Panc1 (cell line): ENCODE data around the gene ATP5ME. TPM values are rescaled to one million over a fixed set of nuclear protein-coding genes. Genes with fewer than 3 reads are reported as not detected.
A peak's percentile ranks its signal among the peaks of the same experiment; 100 is the strongest.

Experiments used
- ATAC-seq: fragments of 200-7000 bp; cut with Tn5 transposase; 2 replicates; pipeline ENCODE4 v1.9.1; 2020; ENCODE audit warnings: mild to moderate bottlenecking, moderate library complexity
- BruUV-seq: library from RNA; stranded (reverse); fragments of 400-500 nt; replicated peaks from 2 replicates; lab custom pipeline; 2021; lab: Mats Ljungman, UMichigan
- CTCF ChIA-PET: fragments of 300-600 bp; sonication (Branson Sonifier 250); formaldehyde crosslinking; loops from one replicate; lab custom pipeline; 2022; ENCODE audit warnings: antibody characterized with exemption; lab: Charles Lee
- POLR2A ChIA-PET: fragments of 300-600 bp; sonication (Branson Sonifier 250); formaldehyde crosslinking; loops from one replicate; lab custom pipeline; 2022; ENCODE audit warnings: antibody characterized with exemption; lab: Charles Lee
- DNase-seq: peaks from one replicate; pipeline ENCODE4 v3.0.0-alpha.2; 2010; ENCODE audit warnings: low read depth, low spot score
- H3K27ac ChIP-seq: 2 replicates; pipeline ENCODE4 v1.5.1; 2011; ENCODE audit warnings: mild to moderate bottlenecking, low read length, inconsistent platforms
- H3K27me3 ChIP-seq: fragments of 200-500 bp; sonication (Bioruptor generic); 2 replicates; pipeline ENCODE4 v1.6.0; 2014; ENCODE audit warnings: low read length, inconsistent platforms; ENCODE audit not compliant: control insufficient read depth, insufficient read depth
- H3K36me3 ChIP-seq: fragments of 200-500 bp; sonication (Bioruptor generic); 2 replicates; pipeline ENCODE4 v1.5.1; 2014; ENCODE audit warnings: inconsistent platforms, mild to moderate bottlenecking, low read length, moderate library complexity; ENCODE audit not compliant: control insufficient read depth, insufficient read depth
- H3K4me1 ChIP-seq: 2 replicates; pipeline ENCODE4 v1.5.1; 2011; ENCODE audit warnings: inconsistent platforms, mild to moderate bottlenecking, low read length, moderate library complexity; ENCODE audit not compliant: control insufficient read depth, insufficient read depth
- H3K4me3 ChIP-seq, 2 experiments: 2 replicates each; pipeline ENCODE4 v1.5.1; 2011 to 2012; ENCODE audit warnings: low read depth in 2 of 2, low read length in 2 of 2, mild to moderate bottlenecking in 2 of 2, inconsistent platforms in 1 of 2, moderate library complexity in 1 of 2
- H3K9me3 ChIP-seq: fragments of 200-500 bp; sonication (Bioruptor generic); 2 replicates; pipeline ENCODE4 v1.5.1; 2014; ENCODE audit warnings: low read depth, mild to moderate bottlenecking, inconsistent platforms, low read length, moderate library complexity; ENCODE audit not compliant: control insufficient read depth, insufficient read depth
- POLR2AphosphoS5 ChIP-seq: IDR thresholded peaks from 2 replicates; pipeline ENCODE4 v1.6.1; 2012; ENCODE audit warnings: mild to moderate bottlenecking, low read depth, low read length, moderate library complexity
- REST ChIP-seq, 2 experiments: IDR thresholded peaks; 2 replicates each; pipeline ENCODE4 v1.6.1; 2011 to 2012; ENCODE audit warnings: low read depth in 2 of 2, control low read depth in 1 of 2, low read length in 1 of 2, mild to moderate bottlenecking in 1 of 2, moderate library complexity in 1 of 2; ENCODE audit not compliant: insufficient read depth in 1 of 2
- SIN3A ChIP-seq: IDR thresholded peaks from 2 replicates; pipeline ENCODE4 v1.6.1; 2012; ENCODE audit warnings: low read depth, mild to moderate bottlenecking, low read length, moderate library complexity, borderline replicate concordance; ENCODE audit not compliant: insufficient read depth
- TCF7L2 ChIP-seq: IDR thresholded peaks from 2 replicates; pipeline ENCODE4 v1.6.1; 2011; ENCODE audit warnings: mild to moderate bottlenecking, low read depth, low read length, inconsistent platforms
- in situ Hi-C: cut with HindIII; loops from 2 replicates; pipeline ENCODE4 v1.10.0; 2016; ENCODE audit warnings: low sequenced_read_pairs, low pct_unique_long_range_greater_than_20kb
- intact Hi-C: fragments of 100-400 bp; cut with micrococcal nuclease; formaldehyde crosslinking; loops from one replicate; pipeline ENCODE4 v1.10.0; 2022; ENCODE audit not compliant: unreplicated experiment
- total RNA-seq: library from RNA; stranded (reverse); gene quantifications from one replicate; pipeline ENCODE4 v1.2.1, GENCODE V29; 2021; ENCODE audit not compliant: unreplicated experiment
- TF ChIP-seq, protein P1 (sequence below): fragments of 450-650 bp; IDR thresholded peaks from 2 replicates; pipeline ENCODE4 v1.5.1; 2017; ENCODE audit warnings: mild to moderate bottlenecking

The ATP5ME gene
- total RNA-seq, 1 experiment from 2014 or later = 257 TPM

GRCh38 chr4:676871-677235, 2.8 kb upstream of the ATP5ME start:
- BruUV-seq = no TSS peak
- H3K27ac ChIP-seq = no peak overlapping the region
- no peak for TF ChIP-seq POLR2AphosphoS5
- no peak for TF ChIP-seq REST (IDR thresholded peaks at IDR 0.05; ENCODE audit: insufficient read depth in 1 of 2, low read depth in 2 of 2, low read length in 1 of 2)
- TF ChIP-seq, protein P1, sequence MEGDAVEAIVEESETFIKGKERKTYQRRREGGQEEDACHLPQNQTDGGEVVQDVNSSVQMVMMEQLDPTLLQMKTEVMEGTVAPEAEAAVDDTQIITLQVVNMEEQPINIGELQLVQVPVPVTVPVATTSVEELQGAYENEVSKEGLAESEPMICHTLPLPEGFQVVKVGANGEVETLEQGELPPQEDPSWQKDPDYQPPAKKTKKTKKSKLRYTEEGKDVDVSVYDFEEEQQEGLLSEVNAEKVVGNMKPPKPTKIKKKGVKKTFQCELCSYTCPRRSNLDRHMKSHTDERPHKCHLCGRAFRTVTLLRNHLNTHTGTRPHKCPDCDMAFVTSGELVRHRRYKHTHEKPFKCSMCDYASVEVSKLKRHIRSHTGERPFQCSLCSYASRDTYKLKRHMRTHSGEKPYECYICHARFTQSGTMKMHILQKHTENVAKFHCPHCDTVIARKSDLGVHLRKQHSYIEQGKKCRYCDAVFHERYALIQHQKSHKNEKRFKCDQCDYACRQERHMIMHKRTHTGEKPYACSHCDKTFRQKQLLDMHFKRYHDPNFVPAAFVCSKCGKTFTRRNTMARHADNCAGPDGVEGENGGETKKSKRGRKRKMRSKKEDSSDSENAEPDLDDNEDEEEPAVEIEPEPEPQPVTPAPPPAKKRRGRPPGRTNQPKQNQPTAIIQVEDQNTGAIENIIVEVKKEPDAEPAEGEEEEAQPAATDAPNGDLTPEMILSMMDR = no peak
- no peak for TF ChIP-seq SIN3A
- TF ChIP-seq TCF7L2 = no peak
- POLR2A ChIA-PET = no interaction called here
- H3K4me3 ChIP-seq = no peak overlapping the region
- H3K36me3 ChIP-seq = peaks cover 10% of the 10 kb centered on the region
- CTCF ChIA-PET = no interaction called here
- H3K9me3 ChIP-seq = no peaks in the 10 kb centered on the region
- H3K4me1 ChIP-seq = peaks cover 8% of the 10 kb centered on the region
- DNase-seq (no peak), ATAC-seq (no peak)
- intact Hi-C loops (no loop called here), in situ Hi-C loops (no loop called here)
- no peaks in the 10 kb centered on the region for H3K27me3 ChIP-seq

- TSS peak; percentile 74 for BruUV-seq
- DNase-seq (no peak), ATAC-seq (no peak)
- TF ChIP-seq TCF7L2 = no peak
- TF ChIP-seq POLR2AphosphoS5 = no peak
- no peak for TF ChIP-seq REST (IDR thresholded peaks at IDR 0.05; ENCODE audit: insufficient read depth in 1 of 2, low read depth in 2 of 2, low read length in 1 of 2)
- TF ChIP-seq, protein P1 = no peak
- Histone ChIP-seq H3K9me3 (no peaks in the 10 kb centered on the region), H3K4me1 (peaks cover 8% of the 10 kb centered on the region), H3K27me3 (no peaks in the 10 kb centered on the region), H3K4me3 (no peak overlapping the region), H3K36me3 (peaks cover 10% of the 10 kb centered on the region), H3K27ac (no peak overlapping the region)
- POLR2A ChIA-PET = no interaction called here
- intact Hi-C loops (no loop called here), in situ Hi-C loops (no loop called here)
- CTCF ChIA-PET = interaction anchor here (0.6 kb wide), 1 partner anchor 1344 kb away, joined by 5 read pairs; no protein-coding TSS in a partner anchor
Measured at GRCh38 chr4:675980-676870, 2.1 kb upstream of the ATP5ME start.
